ENCODE results near the gene PTPN11.
"Not testable (repeated sequence)": the region's sequence is repeated elsewhere in the genome, so short reads cannot be mapped to it uniquely, and the experiment has no call there.

PTPN11 gene

DNA sequence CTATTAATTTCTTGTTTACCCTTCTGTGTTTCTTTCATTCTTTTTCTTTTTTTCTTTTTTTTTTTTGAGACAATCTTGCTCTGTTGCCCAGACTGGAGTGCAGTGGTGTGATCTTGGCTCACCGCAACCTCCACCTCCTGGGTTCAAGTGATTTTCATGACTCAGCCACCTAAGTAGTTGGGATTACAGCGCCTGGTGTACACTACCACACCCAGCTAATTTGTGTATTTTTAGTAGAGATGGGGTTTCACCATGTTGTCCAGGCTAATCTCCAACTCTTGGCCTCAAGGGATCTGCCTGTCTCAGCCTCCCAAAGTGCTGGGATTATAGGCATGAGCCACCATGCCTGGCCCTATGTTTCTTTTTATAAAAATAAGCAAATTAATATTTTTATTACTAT lies 29.4 kb downstream of the PTPN11 start:
- not testable (repeated sequence) for DNase-seq (ENCODE audit: low spot score)

DNA sequence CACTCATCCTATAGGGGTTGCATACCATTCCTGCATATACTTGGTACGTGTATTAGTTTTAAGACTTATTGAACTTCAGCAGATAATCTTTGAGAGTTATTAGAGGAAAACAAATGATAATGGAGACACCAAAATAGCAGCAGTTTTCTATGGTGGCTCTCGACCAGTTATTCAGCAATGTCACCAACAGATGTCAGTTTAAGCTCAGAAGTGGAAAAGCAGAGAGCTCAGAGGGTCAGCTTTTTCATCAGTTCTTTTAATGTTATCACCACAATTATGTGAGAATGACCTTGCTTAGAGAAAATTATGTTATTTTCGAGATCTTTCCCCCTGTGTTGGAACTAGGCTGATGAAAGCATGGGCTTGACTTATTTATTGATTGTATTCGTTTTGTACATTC lies 32.0 kb downstream of the PTPN11 start:
- DNase-seq (ENCODE audit: low spot score): no peak

DNA sequence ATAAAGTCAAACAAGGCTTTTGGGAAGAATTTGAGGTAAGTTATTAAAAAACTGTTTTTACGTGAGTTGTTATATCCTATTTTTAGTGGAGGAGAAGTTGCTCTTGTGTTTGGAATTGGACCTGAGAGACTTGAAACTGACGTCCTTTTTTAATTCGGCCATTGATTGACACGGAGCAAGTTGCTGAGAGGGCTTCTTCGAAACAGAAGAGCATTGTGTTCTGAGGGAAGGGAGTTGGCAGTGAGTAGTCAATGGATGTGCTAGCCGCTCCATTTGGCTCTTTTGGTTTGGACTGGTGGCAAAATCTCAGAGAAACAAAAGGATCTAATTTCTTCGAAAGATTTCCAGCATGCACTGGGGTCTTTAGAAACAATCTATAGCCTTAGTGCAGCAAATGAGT lies 37.3 kb downstream of the PTPN11 start:
- peak; percentile 77 for DNase-seq (ENCODE audit: low spot score)

DNA sequence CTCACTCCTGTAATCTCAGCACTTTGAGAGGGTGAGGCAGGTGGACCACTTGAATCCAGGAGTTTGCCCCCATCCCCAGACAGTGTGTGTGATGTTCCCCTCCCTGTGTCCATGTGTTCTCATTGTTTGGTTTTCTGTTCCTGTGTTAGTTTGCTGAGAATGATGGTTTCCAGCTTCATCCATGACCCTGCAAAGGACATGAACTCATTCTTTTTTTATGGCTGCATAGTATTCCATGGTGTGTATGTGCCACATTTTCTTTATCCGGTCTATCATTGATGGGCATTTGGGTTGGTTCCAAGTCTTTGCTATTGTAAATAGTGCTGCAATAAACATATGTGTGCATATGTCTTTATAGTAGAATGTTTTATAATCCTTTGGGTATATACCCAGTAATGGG lies 38.4 kb downstream of the PTPN11 start:
- not testable (repeated sequence) for DNase-seq (ENCODE audit: low spot score)

DNA sequence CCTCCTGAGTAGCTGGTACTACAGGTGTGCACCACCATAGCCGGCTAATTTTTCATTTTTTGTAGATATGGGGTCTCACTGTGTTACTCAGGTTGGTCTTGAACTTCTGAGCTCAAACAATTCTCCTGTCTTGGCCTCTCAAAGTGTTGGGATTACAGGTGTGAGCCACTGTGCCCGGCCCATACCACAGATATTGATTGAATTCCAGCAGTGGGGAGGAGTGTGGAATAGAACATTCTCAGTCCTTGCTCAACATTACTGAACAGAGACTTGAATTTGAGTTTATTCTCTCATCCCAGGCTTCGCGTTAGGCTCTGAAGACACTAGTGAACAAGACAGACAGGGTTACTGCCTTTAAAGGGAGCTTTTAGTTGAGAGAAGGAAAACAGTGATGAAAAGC lies 39.6 kb downstream of the PTPN11 start:
- no peak for DNase-seq (ENCODE audit: low spot score)

DNA sequence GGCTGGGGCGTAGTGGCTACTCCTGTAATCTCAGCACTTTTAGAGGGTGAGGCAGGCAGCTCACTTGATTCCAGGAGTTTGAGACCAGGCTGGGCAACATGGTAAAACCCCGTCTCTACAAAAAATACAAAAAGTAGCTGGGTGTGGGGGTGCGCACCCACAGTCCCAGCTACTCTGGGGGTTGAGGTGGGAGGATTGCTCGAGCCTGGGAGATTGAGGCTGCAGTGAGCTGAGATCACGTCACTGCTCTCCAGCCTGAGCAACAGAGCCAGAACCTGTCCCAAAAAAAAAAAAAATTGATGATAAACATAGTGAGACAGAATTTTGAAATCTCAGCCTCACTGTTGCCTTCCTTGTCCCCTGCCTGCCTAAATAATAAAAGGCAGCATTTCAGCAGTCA lies 40.0 kb downstream of the PTPN11 start:
- DNase-seq (ENCODE audit: low spot score): no peak

DNA sequence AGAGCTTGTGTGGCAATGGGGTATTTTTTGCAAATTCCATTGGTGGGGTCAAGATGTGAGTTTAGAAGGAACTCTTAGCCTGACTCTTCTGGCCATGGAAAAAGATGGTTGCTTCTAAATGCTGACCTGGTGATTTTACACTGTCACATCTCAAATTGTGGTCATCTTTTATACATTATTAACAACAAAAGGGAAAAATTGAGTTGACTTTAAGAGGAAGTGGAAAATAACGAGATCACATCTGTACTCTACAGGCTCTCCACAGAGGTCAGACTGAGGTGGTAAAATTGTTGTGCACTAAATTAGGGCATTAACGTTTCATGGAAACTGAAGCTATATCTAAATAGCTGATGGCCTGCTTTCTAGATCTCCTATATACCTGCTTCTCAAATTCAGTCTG lies 44.7 kb downstream of the PTPN11 start:
- DNase-seq (ENCODE audit: low spot score): no peak

DNA sequence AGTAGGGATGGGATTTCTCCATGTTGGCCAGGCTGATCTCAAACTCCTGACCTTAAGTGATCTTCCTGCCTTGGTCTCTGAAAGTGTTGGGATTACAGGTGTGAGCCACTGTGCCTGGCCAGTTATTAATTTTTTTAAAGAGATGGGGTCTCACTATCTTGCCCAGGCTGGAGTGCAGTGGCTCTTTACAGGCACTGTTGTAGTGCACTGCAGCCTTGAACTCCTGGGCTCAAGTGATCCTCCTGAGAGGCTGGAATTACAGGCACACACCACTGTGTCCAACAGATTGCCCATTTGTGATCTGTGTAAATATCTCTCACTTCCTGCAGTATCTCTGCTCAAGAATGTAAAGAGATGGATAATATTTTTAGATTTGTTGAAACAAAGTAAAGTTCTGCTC lies 45.9 kb downstream of the PTPN11 start:
- no peak for DNase-seq (ENCODE audit: low spot score)

DNA sequence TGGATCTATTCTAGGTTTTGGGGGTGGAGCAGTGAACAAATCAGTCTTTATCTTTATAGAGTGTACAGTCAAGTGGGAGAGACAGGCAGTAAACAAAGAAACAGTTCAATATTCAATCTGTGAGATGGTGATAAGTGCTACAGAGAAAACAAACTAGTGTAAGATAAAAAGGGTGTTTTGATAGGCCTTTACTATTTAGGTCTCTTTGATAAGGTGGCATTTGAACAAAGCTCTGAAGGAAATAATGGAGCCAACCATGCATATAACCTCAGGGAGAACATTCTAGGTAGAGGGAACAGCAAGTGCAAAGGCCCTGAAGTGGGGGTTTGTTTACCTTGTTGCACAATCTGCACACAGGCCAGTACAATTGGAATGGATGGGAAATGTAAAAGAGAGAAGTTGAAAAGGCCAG lies 47.3 kb downstream of the PTPN11 start:
- DNase-seq (ENCODE audit: low spot score): no peak

DNA sequence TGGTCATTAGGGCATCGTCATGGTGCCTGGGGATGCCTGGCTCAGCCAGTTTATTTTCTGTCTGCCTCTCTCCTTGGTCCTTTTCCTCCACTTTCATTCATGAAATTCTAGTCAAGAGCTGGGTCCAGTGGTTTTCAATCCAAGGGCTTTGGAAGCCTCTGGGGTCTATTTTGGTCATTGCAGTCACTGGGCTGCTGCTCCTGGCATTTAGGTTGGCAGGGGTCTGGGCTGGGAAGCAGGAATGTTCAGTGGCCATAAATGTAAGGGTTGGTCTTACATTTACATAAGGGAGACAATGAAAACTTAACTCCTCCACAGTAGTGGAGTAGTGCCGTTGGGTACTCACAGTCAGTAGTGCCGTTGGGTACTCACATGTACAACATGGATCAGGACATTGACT lies 48.1 kb downstream of the PTPN11 start:
- DNase-seq (ENCODE audit: low spot score): no peak

DNA sequence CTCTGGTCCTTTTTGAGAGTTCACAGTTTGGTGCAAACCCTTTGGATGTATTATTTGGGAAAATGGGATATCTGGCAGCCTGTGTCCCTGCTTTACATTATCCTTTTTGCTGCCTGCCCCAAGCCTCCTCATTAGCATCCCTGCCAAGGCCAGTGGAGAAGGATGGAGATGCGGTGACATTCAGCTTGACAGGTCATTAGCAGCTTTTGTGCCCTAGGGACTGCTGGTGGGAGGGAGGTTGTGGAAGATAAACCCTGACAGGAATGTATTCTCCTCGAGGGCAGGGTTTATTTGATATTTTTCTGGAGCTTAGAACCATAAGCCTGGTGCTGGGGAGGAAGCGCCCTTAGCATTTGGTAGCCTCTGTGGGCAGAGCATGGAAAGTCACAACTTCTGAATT lies 49.3 kb downstream of the PTPN11 start:
- no peak for DNase-seq (ENCODE audit: low spot score)

DNA sequence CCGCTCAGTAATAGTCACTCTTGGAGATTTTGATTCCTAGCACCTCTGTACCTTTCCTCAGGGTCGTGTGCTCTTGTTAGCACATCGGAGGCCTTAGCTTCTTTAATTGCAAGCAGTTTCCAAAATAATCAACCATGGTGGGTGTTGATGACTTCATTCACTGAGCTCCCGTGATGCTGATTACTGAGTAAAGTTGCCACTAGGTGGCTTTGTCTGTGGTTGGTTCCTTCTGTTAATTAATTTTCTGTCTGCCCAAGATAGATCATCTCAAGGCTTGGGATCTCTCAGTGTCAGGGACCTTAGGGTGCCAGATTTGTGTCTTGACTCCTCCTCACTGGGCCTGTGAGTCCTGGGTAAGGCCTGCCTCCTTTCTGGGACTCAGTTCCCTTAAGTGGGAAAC lies 54.3 kb downstream of the PTPN11 start:
- DNase-seq (ENCODE audit: low spot score): no peak

DNA sequence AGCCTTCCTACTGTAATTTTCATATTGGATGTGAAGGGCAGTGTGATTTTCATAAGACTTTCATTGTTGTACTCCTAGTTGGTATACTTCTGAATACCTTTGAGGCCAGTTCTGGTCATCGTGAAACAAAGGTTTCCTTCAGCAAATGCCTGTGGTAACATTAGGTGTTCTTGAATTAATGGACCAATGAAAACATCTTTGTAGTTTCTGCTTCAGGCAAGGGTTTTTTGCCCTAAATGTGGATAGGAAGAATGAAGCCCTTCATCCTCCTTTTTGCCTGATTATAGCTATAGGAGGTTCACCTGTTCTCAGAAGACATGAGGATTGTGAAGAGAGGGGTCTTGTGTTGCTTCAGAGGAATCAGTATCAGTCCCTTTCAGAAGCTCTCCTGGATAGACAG lies 60.7 kb downstream of the PTPN11 start:
- DNase-seq (ENCODE audit: low spot score): no peak

DNA sequence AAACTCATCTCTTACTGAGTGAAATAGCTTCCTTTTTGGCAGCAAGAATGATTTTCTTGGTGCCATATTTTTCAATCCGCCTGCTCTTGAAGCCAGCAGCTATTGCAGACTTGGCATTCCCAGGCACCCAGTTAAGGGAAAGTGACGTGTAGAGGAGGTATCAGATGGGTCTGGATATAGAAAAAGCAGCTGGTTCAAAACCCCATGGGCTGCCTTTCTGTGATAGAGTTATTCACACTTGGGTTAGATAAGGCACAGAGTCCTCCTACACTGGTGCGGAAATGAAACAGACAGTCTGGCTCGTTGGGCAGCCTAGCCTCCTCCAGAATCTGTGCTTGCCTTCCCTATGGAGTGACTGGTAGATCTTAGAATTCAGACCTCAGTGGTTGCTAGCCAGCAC lies 62.2 kb downstream of the PTPN11 start:
- DNase-seq (ENCODE audit: low spot score): no peak

DNA sequence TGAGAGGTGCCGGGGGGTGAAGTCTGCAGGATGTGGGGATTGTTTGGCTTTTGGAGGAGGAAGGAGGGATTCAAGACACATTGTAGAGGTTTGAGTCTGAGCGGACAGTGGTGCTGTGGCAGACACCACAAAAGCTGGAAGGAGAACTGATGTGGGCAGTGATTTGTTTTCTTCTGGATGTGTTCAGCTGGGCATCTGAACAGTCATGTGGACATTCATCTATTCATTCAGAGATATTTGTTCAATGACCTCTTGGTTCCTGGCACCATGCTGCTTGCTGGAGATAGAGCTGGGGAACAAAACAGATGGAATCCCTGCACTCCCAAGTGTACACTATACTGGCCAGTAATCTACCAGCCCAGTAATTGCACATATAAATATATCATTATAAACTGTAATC lies 64.0 kb downstream of the PTPN11 start:
- peak; percentile 88 for DNase-seq (ENCODE audit: low spot score)

DNA sequence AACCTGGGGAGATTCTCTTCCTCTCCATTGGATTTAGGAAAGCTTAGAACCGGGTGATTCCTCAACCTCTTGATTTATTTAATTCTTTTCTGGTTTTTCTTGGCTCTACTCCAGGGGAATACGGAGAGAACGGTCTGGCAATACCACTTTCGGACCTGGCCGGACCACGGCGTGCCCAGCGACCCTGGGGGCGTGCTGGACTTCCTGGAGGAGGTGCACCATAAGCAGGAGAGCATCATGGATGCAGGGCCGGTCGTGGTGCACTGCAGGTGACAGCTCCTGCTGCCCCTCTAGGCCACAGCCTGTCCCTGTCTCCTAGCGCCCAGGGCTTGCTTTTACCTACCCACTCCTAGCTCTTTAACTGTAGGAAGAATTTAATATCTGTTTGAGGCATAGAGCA lies 67.6 kb downstream of the PTPN11 start:
- no peak for DNase-seq (ENCODE audit: low spot score)

DNA sequence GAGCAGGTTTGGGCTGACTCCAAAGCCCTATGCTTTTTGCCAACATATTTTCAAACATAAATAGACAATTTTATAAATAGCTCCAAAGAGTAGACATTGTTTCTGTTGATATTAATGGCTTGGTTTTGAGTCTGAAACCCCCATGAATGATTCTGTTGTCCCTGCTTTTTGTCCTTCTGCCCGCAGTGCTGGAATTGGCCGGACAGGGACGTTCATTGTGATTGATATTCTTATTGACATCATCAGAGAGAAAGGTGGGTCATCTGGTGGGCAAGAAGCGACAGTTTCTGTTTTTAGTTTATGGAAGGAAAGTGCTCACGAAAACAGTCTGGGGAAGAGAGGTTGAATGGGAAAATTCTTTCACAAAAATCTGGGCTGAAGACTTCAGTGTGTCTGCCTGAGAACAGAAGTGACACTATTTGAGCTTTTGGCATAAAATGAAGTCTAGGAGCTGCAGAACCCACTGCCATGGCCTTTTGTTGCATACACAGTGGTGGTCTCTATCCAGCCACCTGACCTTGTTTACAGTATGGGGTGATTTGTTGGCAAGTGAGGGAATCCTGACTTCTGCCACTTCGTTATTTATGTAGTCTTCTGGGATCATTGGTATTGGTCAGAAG lies 69.6 kb downstream of the PTPN11 start:
- peak; percentile 50 for DNase-seq (ENCODE audit: low spot score)

DNA sequence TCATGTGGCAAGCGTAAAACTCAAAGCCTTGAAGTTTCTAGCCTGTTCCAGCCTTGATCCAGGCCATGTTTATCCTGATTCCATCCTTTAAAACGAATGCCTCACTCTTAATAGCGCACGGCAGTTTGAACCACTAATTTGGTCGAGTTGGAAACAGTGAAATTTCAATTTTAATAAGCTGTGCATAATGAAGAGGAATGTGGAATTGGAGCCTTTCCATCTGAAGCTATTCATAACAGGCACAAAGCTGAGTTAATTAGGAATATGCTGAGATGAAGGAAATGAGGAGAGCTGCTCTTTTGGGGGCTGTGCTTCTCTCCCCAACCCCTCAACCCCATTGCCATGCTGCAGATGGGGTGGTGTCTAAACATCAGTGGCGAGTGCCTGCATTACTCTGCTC lies 70.7 kb downstream of the PTPN11 start:
- DNase-seq (ENCODE audit: low spot score): no peak

DNA sequence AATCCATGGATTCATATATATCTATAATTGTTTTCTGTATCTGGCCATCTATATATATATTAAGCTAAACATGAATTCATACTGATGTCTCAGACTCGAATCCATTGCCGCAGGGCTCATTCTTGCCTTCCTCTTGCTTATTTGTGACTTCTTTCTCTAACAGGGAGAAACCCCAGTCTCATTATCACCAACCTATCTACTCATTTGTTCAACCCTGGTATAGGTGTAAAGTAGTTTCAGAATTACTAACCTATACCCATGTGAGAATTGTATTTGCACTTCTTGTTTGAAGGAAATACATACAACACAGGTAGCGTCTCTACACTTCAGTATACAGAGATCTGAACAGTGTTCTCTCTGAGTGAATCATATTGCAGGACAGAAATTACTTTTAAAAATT lies 77.7 kb downstream of the PTPN11 start:
- DNase-seq (ENCODE audit: low spot score): no peak

DNA sequence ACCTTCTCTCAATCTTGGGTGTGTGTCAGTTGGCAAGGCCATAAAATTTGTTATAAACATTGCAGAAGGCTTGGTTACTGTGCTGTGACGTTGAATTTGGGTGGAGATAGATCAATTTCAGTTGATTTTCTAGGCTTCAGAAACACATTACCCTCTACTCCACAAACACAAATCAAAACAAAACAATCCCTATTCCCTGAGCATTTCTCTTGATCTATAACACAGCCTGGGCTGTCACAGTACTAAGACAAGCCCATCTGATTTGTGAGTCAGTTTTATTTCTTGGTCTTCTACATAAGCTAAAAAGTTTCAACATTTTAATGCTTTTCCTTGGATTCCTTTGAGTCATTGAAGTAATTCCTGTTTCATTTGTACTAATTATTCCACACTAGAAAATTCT lies 79.8 kb downstream of the PTPN11 start:
- DNase-seq (ENCODE audit: low spot score): no peak

DNA sequence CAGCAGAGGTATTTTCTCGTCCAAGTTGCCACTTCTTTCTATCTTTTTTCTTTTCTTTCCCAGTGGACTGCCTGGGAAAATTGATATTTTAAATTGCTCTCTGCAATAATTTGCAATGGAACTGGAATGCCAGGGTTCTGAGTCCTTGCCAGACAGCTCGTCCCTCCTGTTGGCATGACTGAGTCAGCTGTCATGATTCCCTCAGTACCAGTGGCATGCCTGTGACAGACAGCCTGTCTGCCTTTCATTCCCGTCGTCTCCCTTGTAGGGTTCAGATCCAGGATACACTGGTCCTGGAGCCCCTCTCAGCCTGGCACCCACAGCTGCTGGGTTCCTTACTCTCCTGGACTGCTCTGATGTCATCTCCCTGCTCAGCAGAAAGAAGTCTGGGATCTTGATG lies 84.8 kb downstream of the PTPN11 start:
- DNase-seq (ENCODE audit: low spot score): no peak

DNA sequence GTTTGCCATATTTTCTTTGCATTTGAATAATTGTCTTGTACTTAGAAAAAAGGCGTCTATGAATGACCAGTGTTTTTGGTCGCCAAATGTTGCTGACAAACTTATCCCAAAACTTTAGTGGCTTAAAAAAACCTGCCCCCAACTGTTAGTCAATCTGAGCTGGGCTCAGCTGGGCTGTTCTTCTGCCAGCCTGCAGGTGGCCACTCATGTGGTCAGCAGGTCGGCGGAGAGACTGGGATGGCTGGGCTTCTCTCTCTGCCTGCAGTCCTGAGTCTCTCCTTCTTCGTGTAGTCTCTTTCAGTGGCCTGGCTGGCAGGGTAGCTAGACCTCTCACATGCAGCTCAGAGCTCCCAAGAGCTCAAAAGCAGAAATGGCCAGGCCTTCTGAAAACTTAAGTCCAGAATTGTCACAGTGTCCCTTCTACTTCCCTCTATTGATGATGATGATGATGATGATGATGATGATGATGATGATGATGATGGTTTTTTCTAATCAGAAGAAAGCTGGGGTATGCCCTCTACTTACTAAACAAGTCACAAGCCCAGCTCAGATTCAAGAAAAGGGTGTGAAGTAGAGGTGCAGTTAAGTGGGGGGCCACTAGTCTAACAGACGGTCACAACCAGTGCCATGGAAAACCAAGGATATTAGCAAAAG lies 87.9 kb downstream of the PTPN11 start:
- DNase-seq (ENCODE audit: low spot score): no peak

DNA sequence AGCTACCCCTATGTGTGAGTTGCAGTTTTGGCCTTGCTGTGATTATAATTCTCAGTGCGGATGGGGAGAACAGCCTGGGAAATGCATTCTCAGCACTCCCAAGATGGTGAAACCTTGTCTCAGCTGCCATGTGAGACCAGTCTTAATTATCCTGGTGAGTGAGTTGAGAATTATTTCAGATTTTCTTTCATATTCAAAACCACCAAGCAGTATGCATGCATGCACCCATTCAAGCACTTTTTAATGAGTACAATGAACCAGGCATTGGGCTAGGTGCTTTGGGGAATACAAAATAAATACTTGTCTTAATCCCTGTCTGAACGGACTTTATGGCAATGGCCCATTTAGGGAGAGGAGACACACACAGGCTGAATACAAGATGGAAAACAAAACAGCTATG lies 94.7 kb downstream of the PTPN11 start:
- DNase-seq (ENCODE audit: low spot score): no peak

DNA sequence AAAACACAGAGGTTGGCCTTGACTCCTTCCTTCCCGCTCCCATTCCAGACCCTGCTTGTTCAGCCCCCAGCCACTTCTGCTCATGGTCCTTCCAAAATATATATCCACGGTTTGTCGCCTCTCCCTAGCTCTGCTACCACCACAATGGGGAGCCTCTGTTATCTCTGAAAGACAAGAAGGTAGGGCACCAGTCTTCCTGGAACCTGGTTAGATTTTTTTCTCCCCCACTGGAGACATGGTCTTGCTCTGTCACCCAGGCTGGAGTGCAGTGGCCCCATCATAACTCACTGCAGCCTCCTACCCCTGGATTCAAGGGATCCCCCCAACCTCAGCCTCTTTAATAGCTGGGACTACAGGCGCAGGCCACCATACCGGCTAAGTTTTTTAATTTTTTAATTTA lies 95.7 kb downstream of the PTPN11 start:
- no peak for DNase-seq (ENCODE audit: low spot score)
